HepG2 (cell line): ENCODE data around the gene FLAD1. TPM values are rescaled to one million over a fixed set of nuclear protein-coding genes. Genes with fewer than 3 reads are reported as not detected.

Source experiments
- FLYWCH1 ChIP-seq: sonication (generic); formaldehyde crosslinking; IDR thresholded peaks from 2 replicates; pipeline ENCODE4 v1.8.1; 2023; ENCODE audit warnings: mild to moderate bottlenecking, missing genetic modification reagents
- FOXP1 ChIP-seq, 2 experiments: fragments of 450-650 bp in 1 of 2; IDR thresholded peaks; 2 replicates each; pipeline ENCODE4 v1.6.1; 2017 to 2018; ENCODE audit warnings: antibody characterized with exemption in 1 of 2
- LCORL ChIP-seq, 2 experiments: fragments of 450-650 bp in 1 of 2; sonication (generic) in 1 of 2; formaldehyde crosslinking in 1 of 2; IDR thresholded peaks; 2 replicates each; pipeline versions ENCODE4 v1.5.0 to v1.6.1; 2017 to 2020; ENCODE audit warnings: antibody characterized with exemption in 1 of 2, missing genetic modification reagents in 1 of 2
- SCMH1 ChIP-seq: sonication (generic); formaldehyde crosslinking; IDR thresholded peaks from 2 replicates; pipeline ENCODE4 v1.9.0; 2021; ENCODE audit warnings: missing genetic modification reagents, mild to moderate bottlenecking, borderline replicate concordance
- STAG1 ChIP-seq: sonication (generic); formaldehyde crosslinking; IDR thresholded peaks from 2 replicates; pipeline ENCODE4 v1.4.0; 2020; ENCODE audit warnings: missing genetic modification reagents
- polyA plus RNA-seq, 8 experiments: library from polyadenylated mRNA; depleted of rRNA in 3 of 8; stranded (reverse) in 7 of 8; unstranded in 1 of 8; fragments of >200 nt; fragmentation: Illumina TruSeq in 4 of 8; extraction: Trizol in 4 of 8; gene quantifications; 2 replicates each; pipeline versions ENCODE4 v1.2.1 to v1.2.3, GENCODE V29; 2011 to 2016; ENCODE audit warnings: low read depth in 4 of 8, missing spikeins in 1 of 8, mixed read lengths in 1 of 8; ENCODE audit not compliant: insufficient read depth in 1 of 8
- total RNA-seq, 5 experiments: library from RNA; depleted of rRNA; stranded (reverse); fragments of >200 nt; fragmentation: Illumina TruSeq; extraction: Trizol; gene quantifications; 2 replicates each; pipeline ENCODE4 v1.2.3, GENCODE V29; 2016; ENCODE audit warnings: low read depth in 1 of 5
- TF ChIP-seq, protein P1 (sequence below): sonication (generic); formaldehyde crosslinking; IDR thresholded peaks from 2 replicates; pipeline ENCODE4 v1.4.0; 2020; ENCODE audit warnings: missing genetic modification reagents
- TF ChIP-seq, protein P2 (sequence below): sonication (generic); formaldehyde crosslinking; IDR thresholded peaks from 2 replicates; pipeline ENCODE4; 2020; ENCODE audit warnings: missing genetic modification reagents, mild to moderate bottlenecking, borderline replicate concordance
- TF ChIP-seq, protein P3 (sequence below): sonication (generic); formaldehyde crosslinking; IDR thresholded peaks from one replicate; pipeline ENCODE4 v1.5.1; 2020; ENCODE audit warnings: mild to moderate bottlenecking, missing genetic modification reagents; ENCODE audit errors: not compliant biosample characterization
- TF ChIP-seq, protein P4 (sequence below): sonication (generic); formaldehyde crosslinking; IDR thresholded peaks from 2 replicates; pipeline ENCODE4 v1.4.0; 2020; ENCODE audit warnings: missing genetic modification reagents, mild to moderate bottlenecking, borderline replicate concordance

FLAD1 gene
- total and polyA plus RNA-seq, 2 of the 13 experiments (the other 11 are each of a cell fraction or from before 2014, with no cell fraction given), result 25.9 to 32.8 TPM

DNA sequence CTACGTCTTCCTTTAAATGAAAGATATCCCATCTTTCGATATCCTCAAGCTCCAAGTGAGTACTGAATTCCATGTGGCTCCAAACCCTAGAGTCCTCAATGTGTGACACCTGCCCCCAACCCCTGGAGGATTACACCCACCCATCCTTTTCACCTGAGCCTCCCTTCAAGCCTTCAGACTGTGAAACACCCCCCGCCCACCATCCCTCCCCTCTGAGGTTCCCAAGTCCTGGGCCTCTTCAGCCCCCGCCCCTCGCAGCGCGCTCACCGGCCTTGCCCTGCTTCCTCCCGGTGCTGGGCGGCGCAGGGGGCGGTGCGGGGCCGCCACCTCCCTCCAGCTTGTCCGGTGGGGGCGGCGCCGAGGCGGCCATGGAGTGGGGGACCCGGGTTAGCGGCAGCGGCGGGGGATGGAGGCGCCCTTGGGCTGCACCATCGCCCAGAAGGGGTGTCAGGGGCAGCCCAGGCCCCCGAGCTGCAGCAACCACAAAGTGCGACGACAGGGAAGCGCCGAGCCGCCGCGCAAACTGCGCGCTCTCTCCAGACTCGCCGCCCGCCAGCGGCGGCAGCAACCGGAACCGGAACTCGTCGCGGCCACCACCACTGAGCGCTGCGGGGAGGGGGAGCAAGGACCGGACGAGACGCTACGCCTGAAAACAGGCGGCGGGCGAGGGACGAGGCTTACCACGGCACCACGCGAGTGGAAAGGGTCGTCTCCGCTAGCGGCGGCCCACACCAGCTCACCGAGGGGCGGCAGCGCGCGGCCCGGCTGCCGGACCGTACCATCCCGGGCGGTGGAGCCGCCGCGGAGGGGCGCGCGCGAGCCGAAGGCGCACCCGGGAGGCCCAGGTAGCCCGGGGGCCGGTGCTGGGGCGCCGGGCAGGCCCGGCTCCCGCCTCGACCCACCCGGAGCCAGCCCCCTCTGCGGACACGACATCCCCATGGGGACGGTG is 21.7 kb upstream of the FLAD1 start, which contains the start of gene PYGO2 (continued):
- TF ChIP-seq LCORL (IDR thresholded peaks at IDR 0.05) (no peak), LCORL (CRISPR knock-in tag; IDR thresholded peaks at IDR 0.05) (peak; percentile 78; the same call in 1 of the 2 replicates), STAG1 (no peak; the same call in 1 of the 2 replicates), FOXP1 (IDR thresholded peaks at IDR 0.05) (no peak), FOXP1 (CRISPR knock-in tag; IDR thresholded peaks at IDR 0.05) (no peak), FLYWCH1 (CRISPR knock-in tag) (peak; percentile 58; the same call in 1 of the 2 replicates), SCMH1 (CRISPR knock-in tag) (no peak)
- TF ChIP-seq, protein P1, sequence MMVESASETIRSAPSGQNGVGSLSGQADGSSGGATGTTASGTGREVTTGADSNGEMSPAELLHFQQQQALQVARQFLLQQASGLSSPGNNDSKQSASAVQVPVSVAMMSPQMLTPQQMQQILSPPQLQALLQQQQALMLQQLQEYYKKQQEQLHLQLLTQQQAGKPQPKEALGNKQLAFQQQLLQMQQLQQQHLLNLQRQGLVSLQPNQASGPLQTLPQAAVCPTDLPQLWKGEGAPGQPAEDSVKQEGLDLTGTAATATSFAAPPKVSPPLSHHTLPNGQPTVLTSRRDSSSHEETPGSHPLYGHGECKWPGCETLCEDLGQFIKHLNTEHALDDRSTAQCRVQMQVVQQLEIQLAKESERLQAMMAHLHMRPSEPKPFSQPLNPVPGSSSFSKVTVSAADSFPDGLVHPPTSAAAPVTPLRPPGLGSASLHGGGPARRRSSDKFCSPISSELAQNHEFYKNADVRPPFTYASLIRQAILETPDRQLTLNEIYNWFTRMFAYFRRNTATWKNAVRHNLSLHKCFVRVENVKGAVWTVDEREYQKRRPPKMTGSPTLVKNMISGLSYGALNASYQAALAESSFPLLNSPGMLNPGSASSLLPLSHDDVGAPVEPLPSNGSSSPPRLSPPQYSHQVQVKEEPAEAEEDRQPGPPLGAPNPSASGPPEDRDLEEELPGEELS (CRISPR knock-in tag), result peak; percentile 53; the same call in 1 of the 2 replicates
- TF ChIP-seq, protein P2, sequence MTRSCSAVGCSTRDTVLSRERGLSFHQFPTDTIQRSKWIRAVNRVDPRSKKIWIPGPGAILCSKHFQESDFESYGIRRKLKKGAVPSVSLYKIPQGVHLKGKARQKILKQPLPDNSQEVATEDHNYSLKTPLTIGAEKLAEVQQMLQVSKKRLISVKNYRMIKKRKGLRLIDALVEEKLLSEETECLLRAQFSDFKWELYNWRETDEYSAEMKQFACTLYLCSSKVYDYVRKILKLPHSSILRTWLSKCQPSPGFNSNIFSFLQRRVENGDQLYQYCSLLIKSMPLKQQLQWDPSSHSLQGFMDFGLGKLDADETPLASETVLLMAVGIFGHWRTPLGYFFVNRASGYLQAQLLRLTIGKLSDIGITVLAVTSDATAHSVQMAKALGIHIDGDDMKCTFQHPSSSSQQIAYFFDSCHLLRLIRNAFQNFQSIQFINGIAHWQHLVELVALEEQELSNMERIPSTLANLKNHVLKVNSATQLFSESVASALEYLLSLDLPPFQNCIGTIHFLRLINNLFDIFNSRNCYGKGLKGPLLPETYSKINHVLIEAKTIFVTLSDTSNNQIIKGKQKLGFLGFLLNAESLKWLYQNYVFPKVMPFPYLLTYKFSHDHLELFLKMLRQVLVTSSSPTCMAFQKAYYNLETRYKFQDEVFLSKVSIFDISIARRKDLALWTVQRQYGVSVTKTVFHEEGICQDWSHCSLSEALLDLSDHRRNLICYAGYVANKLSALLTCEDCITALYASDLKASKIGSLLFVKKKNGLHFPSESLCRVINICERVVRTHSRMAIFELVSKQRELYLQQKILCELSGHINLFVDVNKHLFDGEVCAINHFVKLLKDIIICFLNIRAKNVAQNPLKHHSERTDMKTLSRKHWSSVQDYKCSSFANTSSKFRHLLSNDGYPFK (CRISPR knock-in tag), result peak; percentile 75
- TF ChIP-seq, protein P3, sequence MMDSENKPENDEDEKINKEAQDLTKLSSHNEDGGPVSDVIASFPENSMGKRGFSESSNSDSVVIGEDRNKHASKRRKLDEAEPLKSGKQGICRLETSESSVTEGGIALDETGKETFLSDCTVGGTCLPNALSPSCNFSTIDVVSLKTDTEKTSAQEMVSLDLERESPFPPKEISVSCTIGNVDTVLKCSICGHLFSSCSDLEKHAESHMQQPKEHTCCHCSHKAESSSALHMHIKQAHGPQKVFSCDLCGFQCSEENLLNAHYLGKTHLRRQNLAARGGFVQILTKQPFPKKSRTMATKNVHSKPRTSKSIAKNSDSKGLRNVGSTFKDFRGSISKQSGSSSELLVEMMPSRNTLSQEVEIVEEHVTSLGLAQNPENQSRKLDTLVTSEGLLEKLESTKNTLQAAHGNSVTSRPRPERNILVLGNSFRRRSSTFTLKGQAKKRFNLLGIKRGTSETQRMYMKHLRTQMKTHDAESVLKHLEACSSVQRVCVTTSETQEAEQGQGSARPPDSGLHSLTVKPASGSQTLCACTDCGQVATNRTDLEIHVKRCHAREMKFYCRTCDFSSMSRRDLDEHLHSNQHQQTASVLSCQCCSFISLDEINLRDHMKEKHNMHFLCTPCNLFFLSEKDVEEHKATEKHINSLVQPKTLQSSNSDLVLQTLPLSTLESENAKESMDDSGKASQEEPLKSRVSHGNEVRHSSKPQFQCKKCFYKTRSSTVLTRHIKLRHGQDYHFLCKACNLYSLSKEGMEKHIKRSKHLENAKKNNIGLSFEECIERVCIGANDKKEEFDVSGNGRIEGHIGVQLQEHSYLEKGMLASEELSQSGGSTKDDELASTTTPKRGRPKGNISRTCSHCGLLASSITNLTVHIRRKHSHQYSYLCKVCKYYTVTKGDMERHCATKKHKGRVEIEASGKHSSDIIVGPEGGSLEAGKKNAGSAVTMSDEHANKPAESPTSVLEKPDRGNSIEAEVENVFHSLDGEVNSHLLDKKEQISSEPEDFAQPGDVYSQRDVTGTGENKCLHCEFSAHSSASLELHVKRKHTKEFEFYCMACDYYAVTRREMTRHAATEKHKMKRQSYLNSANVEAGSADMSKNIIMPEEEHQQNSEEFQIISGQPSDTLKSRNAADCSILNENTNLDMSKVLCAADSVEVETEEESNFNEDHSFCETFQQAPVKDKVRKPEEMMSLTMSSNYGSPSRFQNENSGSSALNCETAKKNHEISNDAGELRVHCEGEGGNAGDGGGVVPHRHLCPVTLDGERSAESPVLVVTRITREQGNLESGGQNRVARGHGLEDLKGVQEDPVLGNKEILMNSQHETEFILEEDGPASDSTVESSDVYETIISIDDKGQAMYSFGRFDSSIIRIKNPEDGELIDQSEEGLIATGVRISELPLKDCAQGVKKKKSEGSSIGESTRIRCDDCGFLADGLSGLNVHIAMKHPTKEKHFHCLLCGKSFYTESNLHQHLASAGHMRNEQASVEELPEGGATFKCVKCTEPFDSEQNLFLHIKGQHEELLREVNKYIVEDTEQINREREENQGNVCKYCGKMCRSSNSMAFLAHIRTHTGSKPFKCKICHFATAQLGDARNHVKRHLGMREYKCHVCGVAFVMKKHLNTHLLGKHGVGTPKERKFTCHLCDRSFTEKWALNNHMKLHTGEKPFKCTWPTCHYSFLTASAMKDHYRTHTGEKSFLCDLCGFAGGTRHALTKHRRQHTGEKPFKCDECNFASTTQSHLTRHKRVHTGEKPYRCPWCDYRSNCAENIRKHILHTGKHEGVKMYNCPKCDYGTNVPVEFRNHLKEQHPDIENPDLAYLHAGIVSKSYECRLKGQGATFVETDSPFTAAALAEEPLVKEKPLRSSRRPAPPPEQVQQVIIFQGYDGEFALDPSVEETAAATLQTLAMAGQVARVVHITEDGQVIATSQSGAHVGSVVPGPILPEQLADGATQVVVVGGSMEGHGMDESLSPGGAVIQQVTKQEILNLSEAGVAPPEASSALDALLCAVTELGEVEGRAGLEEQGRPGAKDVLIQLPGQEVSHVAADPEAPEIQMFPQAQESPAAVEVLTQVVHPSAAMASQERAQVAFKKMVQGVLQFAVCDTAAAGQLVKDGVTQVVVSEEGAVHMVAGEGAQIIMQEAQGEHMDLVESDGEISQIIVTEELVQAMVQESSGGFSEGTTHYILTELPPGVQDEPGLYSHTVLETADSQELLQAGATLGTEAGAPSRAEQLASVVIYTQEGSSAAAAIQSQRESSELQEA (CRISPR knock-in tag), result no peak
- TF ChIP-seq, protein P4, sequence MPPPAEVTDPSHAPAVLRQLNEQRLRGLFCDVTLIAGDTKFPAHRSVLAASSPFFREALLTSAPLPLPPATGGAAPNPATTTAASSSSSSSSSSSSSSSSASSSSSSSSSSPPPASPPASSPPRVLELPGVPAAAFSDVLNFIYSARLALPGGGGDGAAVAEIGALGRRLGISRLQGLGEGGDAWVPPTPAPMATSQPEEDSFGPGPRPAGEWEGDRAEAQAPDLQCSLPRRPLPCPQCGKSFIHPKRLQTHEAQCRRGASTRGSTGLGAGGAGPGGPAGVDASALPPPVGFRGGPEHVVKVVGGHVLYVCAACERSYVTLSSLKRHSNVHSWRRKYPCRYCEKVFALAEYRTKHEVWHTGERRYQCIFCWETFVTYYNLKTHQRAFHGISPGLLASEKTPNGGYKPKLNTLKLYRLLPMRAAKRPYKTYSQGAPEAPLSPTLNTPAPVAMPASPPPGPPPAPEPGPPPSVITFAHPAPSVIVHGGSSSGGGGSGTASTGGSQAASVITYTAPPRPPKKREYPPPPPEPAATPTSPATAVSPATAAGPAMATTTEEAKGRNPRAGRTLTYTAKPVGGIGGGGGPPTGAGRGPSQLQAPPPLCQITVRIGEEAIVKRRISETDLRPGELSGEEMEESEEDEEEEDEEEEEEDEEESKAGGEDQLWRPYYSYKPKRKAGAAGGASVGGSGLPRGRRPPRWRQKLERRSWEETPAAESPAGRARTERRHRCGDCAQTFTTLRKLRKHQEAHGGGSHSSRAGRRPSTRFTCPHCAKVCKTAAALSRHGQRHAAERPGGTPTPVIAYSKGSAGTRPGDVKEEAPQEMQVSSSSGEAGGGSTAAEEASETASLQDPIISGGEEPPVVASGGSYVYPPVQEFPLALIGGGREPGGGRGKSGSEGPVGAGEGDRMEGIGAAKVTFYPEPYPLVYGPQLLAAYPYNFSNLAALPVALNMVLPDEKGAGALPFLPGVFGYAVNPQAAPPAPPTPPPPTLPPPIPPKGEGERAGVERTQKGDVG (CRISPR knock-in tag), result no peak
